ENCODE measurements around the gene TRIM5.

DNA sequence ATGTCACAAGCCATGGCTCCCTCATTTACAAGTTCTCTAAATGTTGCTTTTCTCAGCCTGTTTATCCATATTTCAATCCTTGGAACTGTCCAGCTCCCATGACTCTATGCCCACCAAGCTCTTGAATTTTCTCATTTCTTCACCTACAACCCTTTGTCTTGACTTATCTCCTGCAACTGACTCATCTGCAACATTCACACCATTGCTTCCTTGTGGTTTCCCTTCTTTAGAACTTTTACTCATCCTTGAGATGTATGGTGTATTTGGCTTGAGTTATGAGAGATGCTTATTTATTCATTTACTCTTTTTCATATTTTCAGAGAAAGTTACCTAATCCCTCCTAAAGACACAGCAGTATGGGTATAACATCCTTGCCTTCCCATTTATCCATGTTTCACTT is 41.3 kb downstream of the TRIM5 start:
- TF ChIP-seq, protein P1, sequence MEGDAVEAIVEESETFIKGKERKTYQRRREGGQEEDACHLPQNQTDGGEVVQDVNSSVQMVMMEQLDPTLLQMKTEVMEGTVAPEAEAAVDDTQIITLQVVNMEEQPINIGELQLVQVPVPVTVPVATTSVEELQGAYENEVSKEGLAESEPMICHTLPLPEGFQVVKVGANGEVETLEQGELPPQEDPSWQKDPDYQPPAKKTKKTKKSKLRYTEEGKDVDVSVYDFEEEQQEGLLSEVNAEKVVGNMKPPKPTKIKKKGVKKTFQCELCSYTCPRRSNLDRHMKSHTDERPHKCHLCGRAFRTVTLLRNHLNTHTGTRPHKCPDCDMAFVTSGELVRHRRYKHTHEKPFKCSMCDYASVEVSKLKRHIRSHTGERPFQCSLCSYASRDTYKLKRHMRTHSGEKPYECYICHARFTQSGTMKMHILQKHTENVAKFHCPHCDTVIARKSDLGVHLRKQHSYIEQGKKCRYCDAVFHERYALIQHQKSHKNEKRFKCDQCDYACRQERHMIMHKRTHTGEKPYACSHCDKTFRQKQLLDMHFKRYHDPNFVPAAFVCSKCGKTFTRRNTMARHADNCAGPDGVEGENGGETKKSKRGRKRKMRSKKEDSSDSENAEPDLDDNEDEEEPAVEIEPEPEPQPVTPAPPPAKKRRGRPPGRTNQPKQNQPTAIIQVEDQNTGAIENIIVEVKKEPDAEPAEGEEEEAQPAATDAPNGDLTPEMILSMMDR (IDR thresholded peaks at IDR 0.05): no peak
- no peak for TF ChIP-seq POLR2A (IDR thresholded peaks at IDR 0.05)
